SU-DHL-6 (cell line): ENCODE measurements around the gene PLCB2.

Experiments
- CTCF ChIP-seq: fragments of 200-600 bp; sonication (generic); IDR thresholded peaks from one replicate; pipeline ENCODE4 v1.5.1; 2017; ENCODE audit warnings: antibody characterized with exemption, mild to moderate bottlenecking, low read length, moderate library complexity; ENCODE audit not compliant: insufficient read depth, poor library complexity, severe bottlenecking
- EZH2phosphoT487 ChIP-seq: fragments of 200-600 bp; sonication (generic), shearing (Covaris generic); conservative IDR thresholded peaks from 2 replicates; pipeline ENCODE4 v1.6.1; 2018; ENCODE audit warnings: mild to moderate bottlenecking, antibody characterized with exemption, low read length, moderate library complexity, mixed read lengths

DNA sequence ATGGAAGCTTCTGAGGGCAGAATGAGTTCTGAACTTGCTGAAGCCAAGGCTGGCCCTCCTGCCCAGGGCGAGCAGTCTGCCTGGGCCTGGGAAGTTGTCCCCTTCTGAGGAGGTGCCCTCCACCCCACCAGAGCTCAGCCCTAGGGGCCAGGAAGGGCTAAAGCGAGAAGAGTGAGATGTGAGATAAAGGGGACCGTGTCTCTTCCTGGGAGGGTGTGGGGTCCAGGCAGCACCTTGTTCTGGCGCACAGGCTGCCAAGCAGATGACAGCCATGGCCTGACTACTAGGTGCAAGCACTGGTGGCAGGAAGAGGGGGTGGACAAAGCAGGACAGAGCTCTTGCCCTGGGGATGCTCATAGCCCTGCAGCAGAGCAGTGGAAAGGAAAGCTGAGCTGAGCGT, 65.1 kb downstream of the PLCB2 start:
- TF ChIP-seq CTCF (no peak), EZH2phosphoT487 (no peak)
